Stimulated activated naive B cell treated with anti-CD40 and anti-IgM and Interleukin-4, amounts not matched to agents 10 μg/mL and 1 μg/mL and 100 μg/mL, for 72 hours (primary cell): ENCODE results near the gene HSPA1A.

Experiments used
- ATAC-seq, 2 donors: fragments of 150-1000 bp; cut with Tn5 transposase; replicated peaks; 2 replicates each; pipeline ENCODE4 v1.10.0; 2021; ENCODE audit warnings: moderate library complexity in 1 of 2
- DNase-seq: peaks from one replicate; pipeline ENCODE4 v3.0.0; 2021
- H3K27ac Mint-ChIP-seq: one replicate; pipeline ENCODE4 v1.8.0; 2022; ENCODE audit warnings: mild to moderate bottlenecking, mixed read lengths
- H3K27me3 Mint-ChIP-seq, 2 donors: one replicate each; pipeline ENCODE4 v1.8.0; 2022; ENCODE audit warnings: mixed read lengths in 2 of 2
- H3K36me3 Mint-ChIP-seq, 2 donors: one replicate each; pipeline ENCODE4 v1.8.0; 2022; ENCODE audit warnings: mixed read lengths in 2 of 2, mild to moderate bottlenecking in 1 of 2
- H3K4me1 Mint-ChIP-seq, 2 donors: one replicate each; pipeline ENCODE4 v1.8.0; 2022; ENCODE audit warnings: mixed read lengths in 2 of 2, mild to moderate bottlenecking in 1 of 2
- H3K4me3 Mint-ChIP-seq, 2 donors: one replicate each; pipeline ENCODE4 v1.8.0; 2022; ENCODE audit warnings: mild to moderate bottlenecking in 2 of 2, mixed read lengths in 2 of 2, moderate library complexity in 1 of 2
- H3K9me3 Mint-ChIP-seq, 2 donors: one replicate each; pipeline ENCODE4 v1.8.0; 2022; ENCODE audit warnings: mixed read lengths in 2 of 2, mild to moderate bottlenecking in 1 of 2

The HSPA1A gene

GRCh38 chr6:31815025-31815838 is at the start of gene HSPA1A, which contains the start of gene HSPA1L:
Gene HSPA1A (plus strand): TSS chr6:31815543. CDS start chr6:31815757, 214 bp downstream.
Gene HSPA1L (minus strand): TSS chr6:31815283. CDS start chr6:31811972, 3,311 bp downstream.
- Mint-ChIP-seq H3K27me3 (no peaks in the 10 kb centered on the region), H3K9me3 (no peaks in the 10 kb centered on the region), H3K4me1 (peaks cover 25 to 38% of the 10 kb centered on the region in 2 donors), H3K36me3 (peaks cover 2 to 8% of the 10 kb centered on the region in 2 donors), H3K27ac (peak within 1 kb of the TSS; percentile 97), H3K4me3 (peak within 1 kb of the TSS; percentile 96 to 99)
- DNase-seq (peak; percentile 68), ATAC-seq (peak; percentile 55 to 64)

GRCh38 chr6:31765559-31765909 is 49.8 kb upstream of the HSPA1A start:
- Mint-ChIP-seq H3K4me1 (peaks cover 8 to 13% of the 10 kb centered on the region in 2 donors), H3K9me3 (no peaks in the 10 kb centered on the region), H3K27me3 (no peaks in the 10 kb centered on the region), H3K27ac (no peak overlapping the region), H3K36me3 (peaks cover 24 to 40% of the 10 kb centered on the region in 2 donors), H3K4me3 (no peak overlapping the region)
- no peak for DNase-seq
- no peak for ATAC-seq

DNA sequence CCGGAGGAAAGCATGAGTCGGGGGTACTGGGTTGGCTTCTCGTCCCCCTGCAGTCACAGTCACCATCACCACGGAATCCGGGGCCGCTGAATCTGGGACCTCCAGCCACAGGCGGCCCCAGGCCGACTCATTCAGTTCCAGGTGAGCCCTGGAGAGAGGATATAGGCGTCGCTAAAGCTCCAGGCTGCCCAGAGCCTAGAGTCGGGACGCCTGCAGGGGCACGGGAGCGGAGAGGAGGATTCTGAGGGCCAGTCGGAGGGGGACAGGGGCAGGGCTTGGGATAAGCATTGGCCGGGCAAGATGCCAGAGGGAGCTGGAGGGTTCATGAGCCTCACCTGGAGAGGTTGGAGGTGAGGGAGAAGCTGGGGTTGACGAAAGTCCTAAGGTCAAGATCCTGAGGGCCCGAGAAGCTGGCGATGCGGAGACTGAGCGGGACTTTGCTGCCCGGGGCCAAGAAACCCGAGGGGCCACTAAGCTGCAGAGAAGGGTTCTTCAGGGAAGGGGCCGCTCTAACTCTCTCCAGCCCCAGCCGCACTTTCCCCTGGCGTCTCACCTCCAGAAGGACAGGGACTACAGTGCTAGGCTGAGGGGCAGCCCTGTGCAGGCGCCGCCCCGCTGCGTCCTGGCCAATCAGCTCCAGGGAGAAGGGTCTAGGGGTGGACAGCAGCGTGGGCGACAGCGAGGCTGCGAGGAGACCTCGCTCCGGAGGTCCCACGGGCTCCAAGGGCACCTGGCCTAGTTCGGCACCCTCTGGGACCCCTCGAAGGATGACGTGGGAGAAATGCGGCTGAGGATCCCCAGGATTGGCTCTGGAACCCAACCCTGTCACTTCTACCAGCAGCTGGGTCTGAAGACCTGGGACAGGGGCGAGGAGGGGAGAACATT is 49.2 kb upstream of the HSPA1A start:
- no peaks in the 10 kb centered on the region for H3K9me3 Mint-ChIP-seq
- no peak overlapping the region for H3K27ac Mint-ChIP-seq
- no peak for DNase-seq
- H3K4me3 Mint-ChIP-seq = no peak overlapping the region
- ATAC-seq = no peak
- no peaks in the 10 kb centered on the region for H3K27me3 Mint-ChIP-seq
- H3K4me1 Mint-ChIP-seq = peaks cover 7 to 13% of the 10 kb centered on the region in 2 donors
- H3K36me3 Mint-ChIP-seq = peaks cover 19 to 34% of the 10 kb centered on the region in 2 donors

DNA sequence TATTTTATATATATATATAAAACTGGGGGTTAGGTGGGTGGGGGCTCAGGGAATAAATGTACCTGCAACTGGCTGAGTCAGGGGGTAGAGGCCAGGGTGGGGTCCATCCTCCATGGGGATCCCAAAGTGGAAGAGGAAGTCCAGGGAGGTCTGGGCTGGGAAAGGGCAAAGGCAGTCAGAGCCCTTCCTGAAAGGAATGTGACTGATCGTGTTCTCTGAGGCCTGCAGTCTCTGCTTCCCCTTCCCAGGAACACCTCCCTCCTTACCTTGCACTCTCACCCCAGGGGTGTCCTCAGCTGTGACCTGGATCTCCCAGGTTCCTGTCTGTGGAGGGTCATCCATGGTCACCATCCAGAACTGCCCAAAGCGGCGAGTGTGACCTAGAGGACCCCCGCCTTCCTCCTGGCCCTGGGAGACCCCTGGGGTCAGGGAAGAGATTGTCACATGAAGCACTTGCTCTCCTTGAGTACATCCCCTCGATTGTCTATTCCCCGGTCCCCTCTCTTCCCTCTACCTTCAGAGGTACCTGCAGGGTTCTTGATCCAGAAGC is 48.2 kb upstream of the HSPA1A start:
- Mint-ChIP-seq H3K4me1 (peaks cover 7 to 13% of the 10 kb centered on the region in 2 donors), H3K9me3 (no peaks in the 10 kb centered on the region), H3K27ac (no peak overlapping the region), H3K27me3 (no peaks in the 10 kb centered on the region), H3K4me3 (no peak overlapping the region), H3K36me3 (peaks cover 14 to 27% of the 10 kb centered on the region in 2 donors)
- no peak for DNase-seq
- no peak for ATAC-seq

GRCh38 chr6:31768363-31769257 is 46.7 kb upstream of the HSPA1A start:
- Mint-ChIP-seq H3K27me3 (no peaks in the 10 kb centered on the region), H3K27ac (no peak overlapping the region), H3K4me3 (no peak overlapping the region), H3K4me1 (peaks cover 10 to 18% of the 10 kb centered on the region in 2 donors), H3K9me3 (no peaks in the 10 kb centered on the region), H3K36me3 (peaks cover 10 to 24% of the 10 kb centered on the region in 2 donors)
- ATAC-seq (no peak), DNase-seq (no peak)

DNA sequence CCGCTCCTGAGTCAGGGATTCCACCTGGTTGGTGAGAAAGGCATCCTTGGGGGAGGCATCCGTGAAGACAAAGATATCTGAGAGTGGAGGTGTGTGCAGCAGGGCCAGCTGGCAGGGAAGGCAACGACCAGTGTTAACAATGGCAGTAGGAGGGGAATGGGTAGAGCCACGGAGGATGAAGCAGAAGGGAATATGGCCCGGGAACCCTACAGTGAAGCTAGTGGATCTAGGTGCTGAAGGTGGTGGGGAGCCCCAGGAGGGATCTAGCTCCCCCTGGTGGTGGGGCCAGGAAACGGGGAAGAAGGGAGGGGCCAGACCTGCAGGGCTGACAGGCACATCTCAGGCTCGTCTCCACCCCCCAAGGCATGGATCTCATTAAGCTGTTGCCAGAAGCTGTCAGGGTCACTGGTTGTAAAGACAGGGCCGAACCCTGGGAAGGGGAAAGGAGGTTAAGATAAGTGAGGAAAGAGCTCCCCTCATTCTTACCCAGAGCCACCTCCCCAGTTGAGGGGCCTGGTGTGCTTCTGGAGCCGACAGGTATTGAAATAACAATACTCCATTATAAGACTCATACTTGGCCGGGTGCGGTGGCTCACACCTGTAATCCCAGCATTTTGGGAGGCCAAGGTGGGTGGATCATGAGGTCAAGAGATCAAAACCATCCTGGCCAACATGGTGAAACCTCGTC is 45.5 kb upstream of the HSPA1A start:
- ATAC-seq (peak; percentile 86 to 88), DNase-seq (peak; percentile 55)
- Mint-ChIP-seq H3K4me1 (peaks cover 14 to 18% of the 10 kb centered on the region in 2 donors), H3K9me3 (no peaks in the 10 kb centered on the region), H3K4me3 (no peak overlapping the region), H3K36me3 (peaks cover 8 to 15% of the 10 kb centered on the region in 2 donors), H3K27me3 (no peaks in the 10 kb centered on the region), H3K27ac (peak overlapping the region; percentile 17)

DNA sequence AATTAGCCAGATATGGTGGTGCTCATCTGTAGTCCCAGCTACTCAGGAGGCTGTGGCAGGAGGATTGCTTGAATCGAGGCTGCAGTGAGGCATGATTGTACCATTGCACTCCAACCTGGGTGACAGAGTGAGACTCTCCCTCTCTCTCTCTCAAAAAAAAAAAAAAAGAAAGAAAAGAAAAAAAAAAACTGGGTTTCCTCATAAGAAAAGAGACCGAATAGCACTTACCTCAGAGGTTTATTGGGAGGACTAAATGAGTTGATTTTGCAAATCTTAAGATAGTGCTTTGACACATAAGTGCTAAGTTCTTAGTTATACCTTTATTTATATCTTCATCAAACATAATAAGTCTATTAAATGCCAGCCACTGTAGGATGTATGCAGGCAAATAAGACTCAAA is 44.5 kb upstream of the HSPA1A start:
- no peak for ATAC-seq
- Mint-ChIP-seq H3K4me3 (no peak overlapping the region), H3K27me3 (no peaks in the 10 kb centered on the region), H3K36me3 (peaks cover under 1 to 11% of the 10 kb centered on the region in 2 donors), H3K4me1 (peaks cover 22 to 25% of the 10 kb centered on the region in 2 donors), H3K27ac (no peak overlapping the region), H3K9me3 (no peaks in the 10 kb centered on the region)
- DNase-seq = no peak

DNA sequence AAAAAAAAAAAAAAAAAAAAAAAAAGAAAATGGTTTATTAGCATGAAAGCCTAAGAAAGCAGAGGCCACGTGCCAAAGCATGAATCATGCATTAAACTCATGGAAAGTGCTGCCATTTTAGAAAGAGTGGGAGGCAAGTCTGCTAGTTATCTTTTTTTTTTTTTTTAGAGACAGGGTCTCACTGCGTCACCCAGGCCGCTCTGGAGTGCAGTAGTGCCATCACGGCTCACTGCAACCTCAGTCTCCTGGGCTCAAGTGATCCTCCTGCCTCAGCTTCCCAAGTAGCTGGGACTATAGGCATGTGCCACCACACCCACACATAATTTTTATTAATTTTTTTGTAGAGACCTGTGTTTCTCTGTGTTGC is 43.4 kb upstream of the HSPA1A start:
- Mint-ChIP-seq H3K9me3 (no peaks in the 10 kb centered on the region), H3K27ac (no peak overlapping the region), H3K4me3 (no peak overlapping the region), H3K36me3 (peaks cover 0 to 12% of the 10 kb centered on the region in 2 donors), H3K27me3 (no peaks in the 10 kb centered on the region), H3K4me1 (peaks cover 27 to 36% of the 10 kb centered on the region in 2 donors)
- no peak for DNase-seq
- no peak for ATAC-seq

GRCh38 chr6:31775184-31775583 is 40.2 kb upstream of the HSPA1A start:
- Mint-ChIP-seq H3K4me1 (peaks cover 29 to 38% of the 10 kb centered on the region in 2 donors), H3K9me3 (no peaks in the 10 kb centered on the region)
- no peak for ATAC-seq

GRCh38 chr6:31775633-31776484 is 39.5 kb upstream of the HSPA1A start:
- no peak for ATAC-seq
- no peaks in the 10 kb centered on the region for H3K27me3 Mint-ChIP-seq
- no peaks in the 10 kb centered on the region for H3K9me3 Mint-ChIP-seq
- H3K4me1 Mint-ChIP-seq = peaks cover 29 to 39% of the 10 kb centered on the region in 2 donors
- H3K4me3 Mint-ChIP-seq = peak overlapping the region; percentile 76 to 78
- H3K36me3 Mint-ChIP-seq = peaks cover 20 to 33% of the 10 kb centered on the region in 2 donors
- no peak for DNase-seq
- H3K27ac Mint-ChIP-seq = peak overlapping the region; percentile 96

More at GRCh38 chr6:31775184-31775583, 40.2 kb upstream of the HSPA1A start:
- Mint-ChIP-seq H3K4me3 (no peak overlapping the region), H3K27ac (peak overlapping the region; percentile 86), H3K27me3 (no peaks in the 10 kb centered on the region), H3K36me3 (peaks cover 13 to 26% of the 10 kb centered on the region in 2 donors)
- DNase-seq = no peak

GRCh38 chr6:31776485-31776988 is 38.8 kb upstream of the HSPA1A start:
- H3K4me3 Mint-ChIP-seq = peak overlapping the region; percentile 76 to 78
- H3K4me1 Mint-ChIP-seq = peaks cover 29 to 43% of the 10 kb centered on the region in 2 donors
- peaks cover 24 to 37% of the 10 kb centered on the region in 2 donors for H3K36me3 Mint-ChIP-seq
- DNase-seq (no peak), ATAC-seq (peak; percentile 14 to 22)
- no peaks in the 10 kb centered on the region for H3K9me3 Mint-ChIP-seq
- H3K27me3 Mint-ChIP-seq = no peaks in the 10 kb centered on the region
- peak overlapping the region; percentile 96 for H3K27ac Mint-ChIP-seq

DNA sequence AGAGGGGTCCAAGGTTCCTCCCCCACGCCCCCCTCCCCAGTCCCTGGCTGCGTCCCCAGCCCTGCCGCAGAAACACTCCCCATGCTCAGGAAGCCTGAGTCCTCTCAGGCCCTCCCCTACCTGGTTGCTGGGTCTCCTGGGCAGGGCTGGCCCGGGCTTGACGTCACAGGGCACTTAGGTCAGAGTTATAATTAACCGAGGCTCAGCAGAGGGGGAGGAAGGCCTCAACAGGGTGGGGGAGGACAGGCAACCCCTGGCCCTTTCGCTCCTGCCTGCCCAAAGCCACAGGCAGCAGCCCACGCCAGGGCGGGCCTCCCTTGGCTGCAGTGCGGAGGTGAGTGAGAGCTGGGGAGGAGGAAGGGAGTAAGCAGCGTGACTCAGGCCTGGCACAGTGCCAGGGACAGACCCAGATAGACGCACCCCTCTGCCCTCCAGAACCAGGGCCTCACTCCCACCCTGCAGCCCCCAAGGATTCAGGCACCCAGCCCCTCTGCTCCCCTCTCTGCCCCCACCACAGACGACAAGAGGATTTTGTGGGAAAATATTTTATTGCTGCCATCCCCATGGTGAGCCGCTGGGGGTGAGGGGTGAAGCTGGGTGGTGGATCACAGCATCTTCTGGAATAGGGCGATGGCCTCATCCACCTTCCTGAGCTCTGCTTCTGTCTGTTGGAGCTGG is 38.2 kb upstream of the HSPA1A start, which contains the start of gene VWA7:
Gene VWA7 (minus strand): TSS at position 340 of the 678 bp plus-strand sequence. CDS start 549 bp downstream, outside the sequence.
- peak within 1 kb of the TSS; percentile 96 for H3K27ac Mint-ChIP-seq
- no peaks in the 10 kb centered on the region for H3K27me3 Mint-ChIP-seq
- H3K9me3 Mint-ChIP-seq = no peaks in the 10 kb centered on the region
- ATAC-seq (peak; percentile 91 to 93), DNase-seq (peak; percentile 88)
- peaks cover 30 to 41% of the 10 kb centered on the region in 2 donors for H3K36me3 Mint-ChIP-seq
- peak within 1 kb of the TSS; percentile 76 to 78 for H3K4me3 Mint-ChIP-seq
- H3K4me1 Mint-ChIP-seq = peaks cover 29 to 43% of the 10 kb centered on the region in 2 donors
